HEK293 (cell line): ENCODE data around the gene MOB1A.

Experiments
- CTCF ChIA-PET: fragments of 350-600 bp; formaldehyde crosslinking; extraction: SDS; loops from one replicate; lab custom pipeline; 2021; ENCODE audit warnings: antibody characterized with exemption; lab: Yijun Ruan, JAX
- POLR2A ChIA-PET: fragments of 300-600 bp; formaldehyde crosslinking; extraction: SDS; loops from one replicate; lab custom pipeline; 2020; ENCODE audit warnings: antibody characterized with exemption, inconsistent platforms; lab: Yijun Ruan, JAX
- H3K27ac ChIP-seq: fragments of 200-500 bp; sonication (Bioruptor generic); 2 replicates; pipeline ENCODE4 v1.5.1; 2014; ENCODE audit warnings: low read depth, low read length, control low read depth, inconsistent platforms; ENCODE audit errors: extremely low read depth
- H3K36me3 ChIP-seq, 2 experiments: fragments of 200-500 bp in 1 of 2; sonication (Bioruptor generic) in 1 of 2; 1 replicate in 1 of 2; 2 replicates in 1 of 2; pipeline ENCODE4 v1.5.1; 2014 to 2017; ENCODE audit warnings: inconsistent platforms in 2 of 2, low read length in 2 of 2; ENCODE audit not compliant: control insufficient read depth in 2 of 2, insufficient read depth in 1 of 2
- H3K4me1 ChIP-seq: fragments of 200-500 bp; sonication (Bioruptor generic); 2 replicates; pipeline ENCODE4 v1.5.1; 2014; ENCODE audit warnings: mild to moderate bottlenecking, low read length, inconsistent platforms; ENCODE audit not compliant: control insufficient read depth, insufficient read depth
- H3K4me3 ChIP-seq: 2 replicates; pipeline ENCODE4 v1.5.1; 2011; ENCODE audit warnings: low read depth, mild to moderate bottlenecking, control low read depth, low read length, moderate library complexity
- H3K9me3 ChIP-seq: fragments of 200-500 bp; sonication (Bioruptor generic); 2 replicates; pipeline ENCODE4 v1.5.1; 2014; ENCODE audit warnings: low read depth, low read length, inconsistent platforms; ENCODE audit not compliant: control insufficient read depth, insufficient read depth
- CTCF ChIP-seq: fragments of 450-650 bp; formaldehyde crosslinking; IDR thresholded peaks from 2 replicates; pipeline ENCODE4 v1.5.1; 2016; ENCODE audit warnings: missing biosample characterization, missing genetic modification characterization
- FEZF1 ChIP-seq: fragments of 450-650 bp; formaldehyde crosslinking; IDR thresholded peaks from 2 replicates; pipeline ENCODE4 v1.5.1; 2016; ENCODE audit warnings: missing biosample characterization, missing genetic modification characterization
- KLF8 ChIP-seq: fragments of 450-650 bp; formaldehyde crosslinking; IDR thresholded peaks from 2 replicates; pipeline ENCODE4 v1.5.1; 2016; ENCODE audit warnings: missing biosample characterization, missing genetic modification characterization
- SCRT2 ChIP-seq: fragments of 450-650 bp; formaldehyde crosslinking; IDR thresholded peaks from 2 replicates; pipeline ENCODE4 v1.5.1; 2016; ENCODE audit warnings: missing biosample characterization, missing genetic modification characterization
- ZBTB17 ChIP-seq: fragments of 450-650 bp; formaldehyde crosslinking; IDR thresholded peaks from 2 replicates; pipeline ENCODE4 v1.5.1; 2016; ENCODE audit warnings: missing biosample characterization, missing genetic modification characterization
- ZNF174 ChIP-seq: fragments of 450-650 bp; formaldehyde crosslinking; IDR thresholded peaks from 2 replicates; pipeline ENCODE4 v1.5.0; 2017; ENCODE audit warnings: missing biosample characterization, mild to moderate bottlenecking, missing genetic modification characterization
- ZNF175 ChIP-seq: fragments of 450-650 bp; formaldehyde crosslinking; IDR thresholded peaks from 2 replicates; pipeline ENCODE4 v1.5.1; 2016; ENCODE audit warnings: missing biosample characterization, missing genetic modification characterization
- ZNF19 ChIP-seq: fragments of 450-650 bp; formaldehyde crosslinking; IDR thresholded peaks from 2 replicates; pipeline ENCODE4; 2016; ENCODE audit warnings: missing biosample characterization, missing genetic modification characterization, low read depth
- ZNF211 ChIP-seq: fragments of 450-650 bp; formaldehyde crosslinking; IDR thresholded peaks from 2 replicates; pipeline ENCODE4 v1.5.1; 2016; ENCODE audit warnings: low read depth, missing biosample characterization, missing genetic modification characterization
- ZNF274 ChIP-seq, 2 experiments: fragments of 200-500 bp in 1 of 2; fragments of 450-650 bp in 1 of 2; sonication (Bioruptor generic) in 1 of 2; formaldehyde crosslinking in 1 of 2; IDR thresholded peaks; 2 replicates each; pipeline versions ENCODE4 v1.5.1 to v1.6.1; 2014 to 2016; ENCODE audit warnings: borderline replicate concordance in 1 of 2, inconsistent platforms in 1 of 2, low read length in 1 of 2, missing biosample characterization in 1 of 2, missing genetic modification characterization in 1 of 2
- ZNF292 ChIP-seq: fragments of 450-650 bp; formaldehyde crosslinking; IDR thresholded peaks from 2 replicates; pipeline ENCODE4 v1.5.1; 2016; ENCODE audit warnings: low read depth, missing biosample characterization, missing genetic modification characterization, borderline replicate concordance
- ZNF404 ChIP-seq: fragments of 450-650 bp; formaldehyde crosslinking; IDR thresholded peaks from 2 replicates; pipeline ENCODE4 v1.5.1; 2017; ENCODE audit warnings: missing biosample characterization, missing genetic modification characterization
- ZNF473 ChIP-seq: fragments of 450-650 bp; formaldehyde crosslinking; IDR thresholded peaks from 2 replicates; pipeline ENCODE4 v1.5.1; 2017; ENCODE audit warnings: missing biosample characterization, missing genetic modification characterization
- ZNF514 ChIP-seq: fragments of 450-650 bp; formaldehyde crosslinking; IDR thresholded peaks from 2 replicates; pipeline ENCODE4 v1.5.1; 2016; ENCODE audit warnings: missing biosample characterization, missing genetic modification characterization
- ZNF645 ChIP-seq: fragments of 450-650 bp; formaldehyde crosslinking; IDR thresholded peaks from 2 replicates; pipeline ENCODE4; 2016; ENCODE audit warnings: missing biosample characterization, missing genetic modification characterization
- ZNF660 ChIP-seq: fragments of 450-650 bp; IDR thresholded peaks from 2 replicates; pipeline ENCODE4 v1.5.1; 2018; ENCODE audit warnings: missing biosample characterization, mild to moderate bottlenecking, missing genetic modification characterization
- ZNF701 ChIP-seq: fragments of 450-650 bp; formaldehyde crosslinking; IDR thresholded peaks from 2 replicates; pipeline ENCODE4 v1.5.1; 2016; ENCODE audit warnings: missing biosample characterization, missing genetic modification characterization
- ZNF843 ChIP-seq: fragments of 450-650 bp; formaldehyde crosslinking; IDR thresholded peaks from 2 replicates; pipeline ENCODE4 v1.5.1; 2016; ENCODE audit warnings: missing biosample characterization, missing genetic modification characterization
- ZSCAN5A ChIP-seq: fragments of 450-650 bp; formaldehyde crosslinking; IDR thresholded peaks from 2 replicates; pipeline ENCODE4 v1.5.1; 2016; ENCODE audit warnings: missing biosample characterization, missing genetic modification characterization
- TF ChIP-seq, protein P1 (sequence below): fragments of 450-650 bp; formaldehyde crosslinking; IDR thresholded peaks from 2 replicates; pipeline ENCODE4 v1.5.1; 2016; ENCODE audit warnings: missing biosample characterization, missing genetic modification characterization

The MOB1A gene

DNA sequence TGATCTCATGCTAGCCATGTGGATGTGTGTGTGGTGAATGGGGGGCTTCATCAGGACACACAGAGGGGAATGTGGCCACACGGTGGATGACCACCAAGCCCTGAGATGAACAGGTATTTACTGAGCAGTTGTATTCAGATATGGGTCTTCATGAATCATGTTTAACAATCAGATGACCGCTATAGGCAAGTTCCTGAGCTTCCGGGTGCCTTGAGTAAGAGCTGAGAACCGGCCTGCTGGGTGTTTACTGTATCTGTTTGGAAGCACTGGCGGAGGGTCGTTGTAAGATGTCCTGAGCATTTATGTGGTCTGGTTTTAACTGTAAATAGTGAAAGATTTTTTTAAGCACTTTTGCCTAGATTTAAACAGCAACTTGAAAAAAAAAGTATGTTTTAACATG is 74.9 kb downstream of the MOB1A start:
- Histone ChIP-seq H3K9me3 (no peaks in the 10 kb centered on the region), H3K4me1 (no peaks in the 10 kb centered on the region), H3K27ac (no peak overlapping the region), H3K4me3 (no peak overlapping the region), H3K36me3 (peaks cover 0 to 44% of the 10 kb centered on the region in 2 experiments; a peak in 2 of 3 replicates)
- ChIA-PET POLR2A (no interaction called here), CTCF (no interaction called here)
- TF ChIP-seq ZNF404 (tag by site-specific recombination) (no peak), FEZF1 (no peak), ZNF19 (no peak), ZNF174 (no peak), ZNF843 (no peak), ZNF274 (IDR thresholded peaks at IDR 0.05; ENCODE audit: low read length) (no peak), ZNF274 (tag by site-specific recombination; IDR thresholded peaks at IDR 0.05; ENCODE audit: borderline replicate concordance) (no peak), ZNF292 (no peak), ZSCAN5A (tag by site-specific recombination) (no peak), ZNF175 (tag by site-specific recombination) (no peak), ZNF514 (tag by site-specific recombination) (no peak), KLF8 (tag by site-specific recombination) (no peak), ZNF645 (tag by site-specific recombination) (no peak), CTCF (tag by site-specific recombination) (no peak), SCRT2 (no peak), ZBTB17 (tag by site-specific recombination) (no peak), ZNF701 (tag by site-specific recombination) (no peak), ZNF660 (no peak), ZNF211 (no peak), ZNF473 (tag by site-specific recombination) (no peak)
- TF ChIP-seq, protein P1, sequence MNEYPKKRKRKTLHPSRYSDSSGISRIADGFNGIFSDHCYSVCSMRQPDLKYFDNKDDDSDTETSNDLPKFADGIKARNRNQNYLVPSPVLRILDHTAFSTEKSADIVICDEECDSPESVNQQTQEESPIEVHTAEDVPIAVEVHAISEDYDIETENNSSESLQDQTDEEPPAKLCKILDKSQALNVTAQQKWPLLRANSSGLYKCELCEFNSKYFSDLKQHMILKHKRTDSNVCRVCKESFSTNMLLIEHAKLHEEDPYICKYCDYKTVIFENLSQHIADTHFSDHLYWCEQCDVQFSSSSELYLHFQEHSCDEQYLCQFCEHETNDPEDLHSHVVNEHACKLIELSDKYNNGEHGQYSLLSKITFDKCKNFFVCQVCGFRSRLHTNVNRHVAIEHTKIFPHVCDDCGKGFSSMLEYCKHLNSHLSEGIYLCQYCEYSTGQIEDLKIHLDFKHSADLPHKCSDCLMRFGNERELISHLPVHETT: no peak
